ENCODE results near the gene GPD1L.

GRCh38 chr3:32176989-32177701 lies 70.7 kb downstream of the GPD1L start:
- TF ChIP-seq, protein P1, sequence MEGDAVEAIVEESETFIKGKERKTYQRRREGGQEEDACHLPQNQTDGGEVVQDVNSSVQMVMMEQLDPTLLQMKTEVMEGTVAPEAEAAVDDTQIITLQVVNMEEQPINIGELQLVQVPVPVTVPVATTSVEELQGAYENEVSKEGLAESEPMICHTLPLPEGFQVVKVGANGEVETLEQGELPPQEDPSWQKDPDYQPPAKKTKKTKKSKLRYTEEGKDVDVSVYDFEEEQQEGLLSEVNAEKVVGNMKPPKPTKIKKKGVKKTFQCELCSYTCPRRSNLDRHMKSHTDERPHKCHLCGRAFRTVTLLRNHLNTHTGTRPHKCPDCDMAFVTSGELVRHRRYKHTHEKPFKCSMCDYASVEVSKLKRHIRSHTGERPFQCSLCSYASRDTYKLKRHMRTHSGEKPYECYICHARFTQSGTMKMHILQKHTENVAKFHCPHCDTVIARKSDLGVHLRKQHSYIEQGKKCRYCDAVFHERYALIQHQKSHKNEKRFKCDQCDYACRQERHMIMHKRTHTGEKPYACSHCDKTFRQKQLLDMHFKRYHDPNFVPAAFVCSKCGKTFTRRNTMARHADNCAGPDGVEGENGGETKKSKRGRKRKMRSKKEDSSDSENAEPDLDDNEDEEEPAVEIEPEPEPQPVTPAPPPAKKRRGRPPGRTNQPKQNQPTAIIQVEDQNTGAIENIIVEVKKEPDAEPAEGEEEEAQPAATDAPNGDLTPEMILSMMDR (IDR thresholded peaks at IDR 0.05; ENCODE audit: low read length), result peak; percentile 81
- TF ChIP-seq EZH2 (IDR thresholded peaks at IDR 0.05; ENCODE audit: borderline replicate concordance, low read length), result no peak

All from OCI-LY1 (cell line).